ENCODE data around the gene SIRPB2.

SIRPB2 gene

DNA sequence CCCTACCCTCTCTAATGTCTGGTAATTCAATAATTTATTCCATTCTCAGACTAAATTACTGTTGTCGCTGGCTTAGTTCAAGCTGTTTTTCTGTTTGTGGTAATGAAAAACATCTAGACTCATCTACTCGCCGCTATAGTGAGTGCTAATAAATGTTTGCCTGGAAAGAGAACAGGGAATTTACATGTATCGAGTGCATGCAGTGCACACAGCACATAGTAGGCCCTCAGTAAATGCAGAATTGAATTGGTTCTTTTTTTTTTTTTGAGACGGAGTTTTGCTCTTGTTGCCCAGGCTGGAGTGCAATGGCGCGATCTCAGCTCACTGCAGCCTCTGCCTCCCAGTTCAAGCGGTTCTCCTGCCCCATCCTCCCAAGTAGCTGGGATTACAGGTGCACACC, 16.9 kb downstream of the SIRPB2 start:
- Histone ChIP-seq H4K8ac (ENCODE audit: low read depth, low read length) (no peak overlapping the region), H3K4me3 (ENCODE audit: low read depth, low read length) (no peak overlapping the region), H2BK120ac (ENCODE audit: insufficient read depth, low read length, poor library complexity) (no peak overlapping the region), H3K14ac (ENCODE audit: low read length) (no peak overlapping the region), H3K79me1 (ENCODE audit: low read length) (peaks cover 2% of the 10 kb centered on the region), H3K79me2 (ENCODE audit: control insufficient read depth, insufficient read depth, low read length, poor library complexity) (no peaks in the 10 kb centered on the region), H3K36me3 (ENCODE audit: control insufficient read depth in 1 of 2, insufficient read depth in 2 of 2, low read length in 2 of 2) (no peaks in the 10 kb centered on the region), H2BK12ac (ENCODE audit: low read length) (no peak overlapping the region), H3K27me3 (ENCODE audit: insufficient read depth, low read length) (no peaks in the 10 kb centered on the region), H3K4me2 (ENCODE audit: low read length) (no peak overlapping the region), H2AK5ac (ENCODE audit: low read length) (no peak overlapping the region), H3K18ac (ENCODE audit: low read length) (no peak overlapping the region), H3K27ac (ENCODE audit: low read depth, low read length) (no peak overlapping the region), H3K4ac (ENCODE audit: low read depth, low read length) (no peak overlapping the region), H2BK5ac (ENCODE audit: low read depth, low read length, poor library complexity) (no peak overlapping the region), H3K4me1 (ENCODE audit: control insufficient read depth in 1 of 2, insufficient read depth in 2 of 2, low read length in 2 of 2) (peaks cover 5 to 14% of the 10 kb centered on the region in 2 experiments), H2AFZ (ENCODE audit: insufficient read depth, low read length, poor library complexity) (no peak overlapping the region), H3K9ac (ENCODE audit: low read length) (no peak overlapping the region), H4K91ac (ENCODE audit: low read depth, low read length) (no peak overlapping the region), H3K23ac (ENCODE audit: low read length) (no peak overlapping the region), H3K9me3 (ENCODE audit: insufficient read depth, low read depth, low read length) (no peaks in the 10 kb centered on the region), H4K12ac (ENCODE audit: low read depth, low read length) (no peak overlapping the region)
- WGBS (ENCODE audit: extremely low coverage, insufficient coverage, insufficient read length) = no CpG with 5 or more reads among the region's 8 CpGs
- DNase-seq = no peak

DNA sequence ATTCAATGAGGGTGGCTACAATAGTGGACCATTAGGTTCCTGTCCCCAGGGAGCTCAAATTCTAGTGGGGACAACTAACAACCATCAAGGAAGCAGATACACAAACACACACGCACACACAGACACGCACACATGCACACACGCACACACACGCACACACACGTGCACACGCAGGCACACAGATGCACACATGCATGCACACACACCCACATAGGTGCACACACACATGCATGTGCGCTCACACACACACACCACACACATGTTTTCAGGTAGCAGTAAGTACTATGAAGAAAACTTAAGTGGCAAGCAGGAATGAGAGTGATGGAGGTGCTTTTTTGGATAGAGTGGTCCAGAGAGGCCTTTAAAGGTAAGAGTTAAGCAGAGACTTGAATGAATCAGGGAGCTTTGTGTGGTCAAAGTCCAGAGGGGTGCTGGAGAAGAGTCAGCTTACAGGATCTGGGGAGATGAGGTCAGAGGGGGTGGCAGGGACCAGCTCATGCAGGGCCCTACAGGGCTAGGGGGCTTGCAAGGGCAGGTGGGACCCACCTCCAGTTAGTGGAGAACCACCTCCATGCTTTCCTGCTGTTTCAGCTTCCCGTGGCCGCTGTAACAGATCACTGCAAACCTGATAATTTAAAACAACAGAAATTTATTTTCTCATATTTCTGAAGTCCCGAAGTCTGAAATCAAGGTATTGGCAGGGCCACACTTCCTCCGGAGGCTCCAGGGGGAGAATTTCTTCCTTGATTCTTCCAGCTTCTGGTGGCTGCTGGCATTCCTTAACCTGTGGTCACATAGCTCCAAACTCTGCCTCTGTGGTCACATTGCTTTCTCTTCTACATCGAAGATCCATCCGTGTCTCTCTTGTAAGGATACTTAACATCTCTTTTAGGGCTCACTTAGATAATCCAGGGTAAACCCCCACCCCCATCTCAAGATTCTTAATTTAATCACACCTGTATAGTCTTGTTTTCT, 17.7 kb downstream of the SIRPB2 start:
- Histone ChIP-seq H3K4me2 (ENCODE audit: low read length) (no peak overlapping the region), H2BK5ac (ENCODE audit: low read depth, low read length, poor library complexity) (no peak overlapping the region), H3K27me3 (ENCODE audit: insufficient read depth, low read length) (no peaks in the 10 kb centered on the region), H3K14ac (ENCODE audit: low read length) (no peak overlapping the region), H4K12ac (ENCODE audit: low read depth, low read length) (no peak overlapping the region), H3K4me3 (ENCODE audit: low read depth, low read length) (no peak overlapping the region), H3K79me1 (ENCODE audit: low read length) (peaks cover 2% of the 10 kb centered on the region), H2BK12ac (ENCODE audit: low read length) (no peak overlapping the region), H3K9ac (ENCODE audit: low read length) (no peak overlapping the region), H3K9me3 (ENCODE audit: insufficient read depth, low read depth, low read length) (no peaks in the 10 kb centered on the region), H3K4me1 (ENCODE audit: control insufficient read depth in 1 of 2, insufficient read depth in 2 of 2, low read length in 2 of 2) (peaks cover 5 to 8% of the 10 kb centered on the region in 2 experiments), H3K18ac (ENCODE audit: low read length) (no peak overlapping the region), H3K23ac (ENCODE audit: low read length) (no peak overlapping the region), H2AK5ac (ENCODE audit: low read length) (no peak overlapping the region), H2BK120ac (ENCODE audit: insufficient read depth, low read length, poor library complexity) (no peak overlapping the region), H3K36me3 (ENCODE audit: control insufficient read depth in 1 of 2, insufficient read depth in 2 of 2, low read length in 2 of 2) (no peaks in the 10 kb centered on the region), H3K79me2 (ENCODE audit: control insufficient read depth, insufficient read depth, low read length, poor library complexity) (no peaks in the 10 kb centered on the region), H3K27ac (ENCODE audit: low read depth, low read length) (no peak overlapping the region), H4K8ac (ENCODE audit: low read depth, low read length) (no peak overlapping the region), H4K91ac (ENCODE audit: low read depth, low read length) (no peak overlapping the region), H3K4ac (ENCODE audit: low read depth, low read length) (no peak overlapping the region), H2AFZ (ENCODE audit: insufficient read depth, low read length, poor library complexity) (no peak overlapping the region)
- DNase-seq = no peak
- no CpG with 5 or more reads among the region's 13 CpGs for WGBS (ENCODE audit: extremely low coverage, insufficient coverage, insufficient read length)

DNA sequence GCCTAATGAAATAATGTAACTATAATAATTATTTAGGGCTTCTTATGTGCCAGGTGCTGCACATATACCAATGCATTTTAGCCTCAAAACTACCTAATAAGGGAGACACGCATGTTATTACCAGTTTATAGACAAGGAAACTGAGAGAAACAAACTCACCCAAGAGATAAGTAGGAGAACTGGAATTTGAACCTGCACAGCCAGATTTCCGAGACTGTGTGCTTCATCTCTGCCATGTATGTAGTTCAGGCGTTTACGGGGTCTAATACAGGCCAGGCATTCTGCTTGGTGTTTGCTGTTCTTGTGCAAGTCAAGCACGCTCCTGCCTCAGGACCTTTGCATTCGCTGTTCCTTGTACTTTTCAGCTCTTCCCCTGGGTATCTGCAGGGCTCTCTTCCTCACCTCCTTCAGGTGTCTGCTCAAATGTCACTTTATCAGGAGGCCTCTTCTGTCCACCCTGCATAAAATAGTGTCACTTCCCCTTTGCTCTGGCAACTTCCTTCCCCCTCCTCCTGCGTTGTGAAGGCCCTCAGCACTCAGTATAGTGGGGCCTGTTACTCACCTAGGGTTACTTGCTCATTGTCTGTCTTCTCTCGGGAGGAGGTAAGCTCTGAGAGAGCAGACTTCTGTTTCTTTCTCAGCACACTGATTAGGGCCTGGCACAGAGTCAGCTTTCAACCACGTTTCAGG, 18.5 kb downstream of the SIRPB2 start:
- no peak overlapping the region for H4K8ac ChIP-seq (ENCODE audit: low read depth, low read length)
- no CpG with 5 or more reads among the region's 9 CpGs for WGBS (ENCODE audit: extremely low coverage, insufficient coverage, insufficient read length)
- no peaks in the 10 kb centered on the region for H3K9me3 ChIP-seq (ENCODE audit: insufficient read depth, low read depth, low read length)
- H3K79me2 ChIP-seq (ENCODE audit: control insufficient read depth, insufficient read depth, low read length, poor library complexity) = no peaks in the 10 kb centered on the region
- H3K4ac ChIP-seq (ENCODE audit: low read depth, low read length) = no peak overlapping the region
- no peak overlapping the region for H3K4me3 ChIP-seq (ENCODE audit: low read depth, low read length)
- no peak overlapping the region for H2BK12ac ChIP-seq (ENCODE audit: low read length)
- no peaks in the 10 kb centered on the region for H3K36me3 ChIP-seq (ENCODE audit: control insufficient read depth in 1 of 2, insufficient read depth in 2 of 2, low read length in 2 of 2)
- H3K27ac ChIP-seq (ENCODE audit: low read depth, low read length) = no peak overlapping the region
- H3K18ac ChIP-seq (ENCODE audit: low read length) = no peak overlapping the region
- no peak overlapping the region for H4K12ac ChIP-seq (ENCODE audit: low read depth, low read length)
- H3K14ac ChIP-seq (ENCODE audit: low read length) = no peak overlapping the region
- no peak overlapping the region for H2BK120ac ChIP-seq (ENCODE audit: insufficient read depth, low read length, poor library complexity)
- H2AK5ac ChIP-seq (ENCODE audit: low read length) = no peak overlapping the region
- H2AFZ ChIP-seq (ENCODE audit: insufficient read depth, low read length, poor library complexity) = no peak overlapping the region
- H3K27me3 ChIP-seq (ENCODE audit: insufficient read depth, low read length) = no peaks in the 10 kb centered on the region
- no peak overlapping the region for H2BK5ac ChIP-seq (ENCODE audit: low read depth, low read length, poor library complexity)
- no peaks in the 10 kb centered on the region for H3K79me1 ChIP-seq (ENCODE audit: low read length)
- no peak overlapping the region for H4K91ac ChIP-seq (ENCODE audit: low read depth, low read length)
- H3K4me2 ChIP-seq (ENCODE audit: low read length) = no peak overlapping the region
- H3K9ac ChIP-seq (ENCODE audit: low read length) = no peak overlapping the region
- H3K4me1 ChIP-seq (ENCODE audit: control insufficient read depth in 1 of 2, insufficient read depth in 2 of 2, low read length in 2 of 2) = peaks cover 0 to 4% of the 10 kb centered on the region in 2 experiments
- H3K23ac ChIP-seq (ENCODE audit: low read length) = no peak overlapping the region
- peak in 1 of 2 donors; percentile 69 for DNase-seq

DNA sequence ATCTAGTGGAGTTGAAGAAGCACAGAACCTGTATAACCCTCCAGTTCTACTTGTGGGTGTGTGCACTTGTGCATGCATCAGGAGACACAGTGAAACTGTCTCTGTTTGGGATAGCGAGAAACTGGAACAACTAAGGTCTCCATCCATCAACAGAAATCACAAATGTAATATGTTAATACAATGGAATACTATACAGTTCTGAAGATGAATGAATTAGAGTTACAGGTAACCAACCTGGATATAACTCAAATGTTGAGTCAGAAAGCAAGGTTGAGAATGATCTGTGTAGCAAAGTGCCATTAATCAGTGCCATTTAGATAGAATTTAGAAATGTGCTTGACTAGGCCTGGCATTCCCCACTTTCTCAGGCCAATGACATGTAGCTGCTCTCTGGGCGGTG, 20.0 kb downstream of the SIRPB2 start:
- Histone ChIP-seq H3K36me3 (ENCODE audit: control insufficient read depth in 1 of 2, insufficient read depth in 2 of 2, low read length in 2 of 2) (no peaks in the 10 kb centered on the region), H2BK120ac (ENCODE audit: insufficient read depth, low read length, poor library complexity) (no peak overlapping the region), H3K23ac (ENCODE audit: low read length) (no peak overlapping the region), H4K91ac (ENCODE audit: low read depth, low read length) (no peak overlapping the region), H4K12ac (ENCODE audit: low read depth, low read length) (no peak overlapping the region), H2AK5ac (ENCODE audit: low read length) (no peak overlapping the region), H4K8ac (ENCODE audit: low read depth, low read length) (no peak overlapping the region), H3K18ac (ENCODE audit: low read length) (no peak overlapping the region), H3K14ac (ENCODE audit: low read length) (no peak overlapping the region), H3K79me2 (ENCODE audit: control insufficient read depth, insufficient read depth, low read length, poor library complexity) (peaks cover 4% of the 10 kb centered on the region), H3K27ac (ENCODE audit: low read depth, low read length) (no peak overlapping the region), H3K27me3 (ENCODE audit: insufficient read depth, low read length) (no peaks in the 10 kb centered on the region), H3K4me1 (ENCODE audit: control insufficient read depth in 1 of 2, insufficient read depth in 2 of 2, low read length in 2 of 2) (no peaks in the 10 kb centered on the region), H2AFZ (ENCODE audit: insufficient read depth, low read length, poor library complexity) (no peak overlapping the region), H2BK5ac (ENCODE audit: low read depth, low read length, poor library complexity) (no peak overlapping the region), H3K4ac (ENCODE audit: low read depth, low read length) (no peak overlapping the region), H3K9ac (ENCODE audit: low read length) (no peak overlapping the region), H2BK12ac (ENCODE audit: low read length) (no peak overlapping the region), H3K79me1 (ENCODE audit: low read length) (peaks cover 4% of the 10 kb centered on the region), H3K9me3 (ENCODE audit: insufficient read depth, low read depth, low read length) (no peaks in the 10 kb centered on the region), H3K4me2 (ENCODE audit: low read length) (no peak overlapping the region), H3K4me3 (ENCODE audit: low read depth, low read length) (no peak overlapping the region)
- no peak for DNase-seq
- WGBS (ENCODE audit: extremely low coverage, insufficient coverage, insufficient read length) = no CpG with 5 or more reads among the region's 2 CpGs
